ENCODE results near the gene ERC2. TPM values are rescaled to one million over a fixed set of nuclear protein-coding genes. Genes with fewer than 3 reads are reported as not detected.

Gene ERC2
- total RNA-seq, 1 donor from 2014 or later, result 0.76 TPM

DNA sequence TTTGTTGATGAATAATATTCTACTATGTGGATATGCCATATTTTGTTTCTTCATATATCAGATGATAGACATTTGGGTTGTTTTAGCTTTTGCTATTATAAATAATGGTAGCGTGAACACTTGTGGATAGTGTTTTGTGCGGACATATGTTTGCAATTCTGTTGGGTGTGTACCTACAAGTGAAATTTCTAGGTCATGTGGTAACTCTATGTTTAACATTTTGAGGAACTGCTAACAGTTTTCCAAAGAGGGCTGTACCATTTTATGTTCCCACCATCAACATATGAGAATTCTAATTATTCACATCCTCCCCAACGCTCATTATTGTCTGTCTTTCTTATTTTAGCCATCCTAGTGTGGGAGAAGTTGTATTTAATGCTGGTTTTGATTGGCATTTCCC is 303.8 kb downstream of the ERC2 start:
- ATAC-seq (no peak), DNase-seq (ENCODE audit: missing footprints) (no peak)
- intact Hi-C loops (cut with DNase I), result no loop called here

DNA sequence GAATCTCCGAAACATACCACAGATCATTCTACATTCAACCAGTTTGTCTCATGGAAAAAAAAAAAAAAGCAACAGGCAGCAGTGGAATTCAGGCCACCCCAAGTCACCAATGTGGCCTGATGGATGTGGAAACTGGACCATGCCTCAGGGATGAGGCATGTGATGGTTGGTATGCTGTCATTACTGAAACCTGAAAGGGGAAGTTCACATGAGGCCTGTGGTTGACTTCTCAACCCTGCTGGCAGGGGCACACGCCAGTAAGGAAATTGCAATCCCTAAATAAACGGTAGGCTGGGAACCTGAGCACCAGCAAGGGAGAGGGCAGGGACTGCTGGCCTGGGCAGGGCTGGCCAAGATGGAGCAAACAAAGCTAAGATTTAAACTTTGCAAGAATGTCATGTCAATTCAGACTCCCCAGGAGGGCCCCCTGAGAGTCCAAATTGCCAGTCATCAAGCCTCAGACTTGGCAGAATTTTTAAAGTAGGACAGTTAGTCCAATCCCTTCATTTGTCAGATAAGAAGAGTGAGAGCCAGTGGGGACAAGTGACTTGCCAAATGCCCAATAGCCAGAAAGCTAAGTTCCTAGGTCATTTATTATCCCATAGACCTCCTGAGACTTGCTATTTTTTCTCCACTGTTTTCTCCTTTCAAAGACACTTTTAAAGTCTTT is 310.4 kb downstream of the ERC2 start:
- ATAC-seq (peak; percentile 62), DNase-seq (ENCODE audit: missing footprints) (peak; percentile 59)
- intact Hi-C loops (cut with DNase I), result no loop called here

DNA sequence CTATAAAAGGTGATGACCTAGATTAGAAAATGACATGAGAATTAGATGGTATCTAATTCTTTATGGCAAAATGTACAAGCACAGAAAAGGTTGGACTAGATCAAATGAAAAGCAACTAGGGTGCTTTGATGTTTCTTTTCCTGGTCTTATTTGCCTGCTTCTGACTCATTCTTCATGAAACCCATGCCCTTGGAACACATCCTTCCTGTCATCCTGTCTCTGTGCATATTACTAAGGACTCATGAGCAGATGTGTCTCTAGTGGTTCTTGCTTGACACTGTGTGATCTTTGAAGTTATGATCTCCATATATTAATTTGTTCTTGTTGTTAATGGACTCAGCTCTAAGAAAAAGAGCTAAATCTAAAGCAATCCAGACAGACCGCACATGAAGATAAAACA is 314.0 kb downstream of the ERC2 start:
- intact Hi-C loops (cut with DNase I), result no loop called here
- DNase-seq (ENCODE audit: missing footprints) (no peak), ATAC-seq (no peak)

DNA sequence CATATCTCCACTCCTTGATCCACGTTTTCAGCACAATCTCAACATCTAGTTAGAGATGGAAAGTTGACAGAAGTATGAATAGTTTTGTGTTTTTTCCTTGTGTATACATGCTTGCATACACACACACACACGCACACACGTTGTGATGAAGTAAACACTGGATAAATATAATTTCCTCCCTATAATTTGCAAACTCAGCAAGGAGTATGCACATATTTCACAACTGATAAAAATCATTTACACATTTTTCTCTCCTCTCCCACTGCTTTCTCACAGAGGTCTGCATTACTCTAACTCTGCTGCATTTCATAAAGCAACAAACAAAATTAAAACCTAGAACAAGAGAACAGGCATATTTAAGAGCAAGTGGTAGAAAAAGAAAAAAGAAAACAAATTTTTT is 320.9 kb downstream of the ERC2 start:
- DNase-seq (ENCODE audit: missing footprints), result no peak
- ATAC-seq, result no peak
- intact Hi-C loops (cut with DNase I), result no loop called here

DNA sequence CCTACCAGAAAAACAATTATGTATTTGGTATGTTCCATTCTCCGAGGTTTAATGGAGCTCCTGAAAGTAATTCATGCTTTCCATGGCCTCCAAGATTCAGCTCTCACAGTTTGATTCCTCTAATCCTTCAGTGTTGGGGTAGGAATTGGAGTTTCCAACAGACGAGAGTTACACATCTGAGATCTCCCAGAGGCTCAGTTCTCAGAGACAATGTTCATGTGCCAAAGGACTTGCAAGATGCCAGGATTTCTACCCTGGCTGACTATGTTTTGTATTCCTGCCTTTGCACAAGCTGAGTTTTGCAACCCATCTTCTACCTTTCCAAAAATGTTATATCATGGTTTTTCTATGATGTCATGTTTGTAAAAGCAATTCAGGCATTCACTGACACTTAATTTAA is 322.9 kb downstream of the ERC2 start:
- peak; percentile 79 for ATAC-seq
- intact Hi-C loops (cut with DNase I), result no loop called here
- DNase-seq (ENCODE audit: missing footprints), result no peak

DNA sequence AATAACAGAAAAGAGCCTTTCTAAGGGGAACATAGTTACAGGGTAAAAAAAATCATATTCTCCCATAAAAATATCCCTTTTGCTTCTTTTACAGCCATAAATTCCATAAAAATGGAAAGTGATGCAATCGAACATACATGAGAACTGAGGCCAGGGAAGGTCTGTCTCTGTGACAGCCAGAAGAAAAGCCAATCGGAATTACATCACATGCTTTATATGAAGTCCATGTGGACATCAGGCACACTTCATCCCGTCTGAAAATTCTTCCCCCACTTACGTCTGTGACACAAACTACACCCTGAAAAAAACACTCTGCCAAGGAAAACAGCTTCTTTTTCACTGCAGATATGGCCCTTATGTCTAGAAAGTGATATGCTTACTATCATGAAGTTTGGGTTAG is 323.5 kb downstream of the ERC2 start:
- intact Hi-C loops (cut with DNase I), result no loop called here
- DNase-seq (ENCODE audit: missing footprints) (no peak), ATAC-seq (peak; percentile 90)

DNA sequence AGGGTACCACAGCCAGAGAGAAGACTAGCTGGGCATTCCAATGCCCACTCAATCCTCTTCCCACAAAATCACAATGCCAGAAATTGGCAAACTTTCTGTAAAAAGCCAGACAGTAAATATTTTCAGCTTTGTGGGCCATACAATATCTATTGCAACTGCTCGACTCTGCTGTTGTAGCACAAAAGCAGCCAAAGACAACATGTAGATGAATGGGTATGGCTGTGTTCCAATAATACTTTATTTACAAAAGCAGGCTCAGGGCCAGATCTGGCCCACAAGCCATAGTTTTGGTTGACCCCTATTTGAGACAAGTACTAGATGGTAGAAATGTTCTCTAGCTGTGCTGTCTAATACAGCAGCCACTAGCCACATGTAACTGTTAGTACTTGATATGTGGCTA is 330.9 kb downstream of the ERC2 start:
- ATAC-seq (no peak), DNase-seq (ENCODE audit: missing footprints) (no peak)
- intact Hi-C loops (cut with DNase I), result no loop called here

DNA sequence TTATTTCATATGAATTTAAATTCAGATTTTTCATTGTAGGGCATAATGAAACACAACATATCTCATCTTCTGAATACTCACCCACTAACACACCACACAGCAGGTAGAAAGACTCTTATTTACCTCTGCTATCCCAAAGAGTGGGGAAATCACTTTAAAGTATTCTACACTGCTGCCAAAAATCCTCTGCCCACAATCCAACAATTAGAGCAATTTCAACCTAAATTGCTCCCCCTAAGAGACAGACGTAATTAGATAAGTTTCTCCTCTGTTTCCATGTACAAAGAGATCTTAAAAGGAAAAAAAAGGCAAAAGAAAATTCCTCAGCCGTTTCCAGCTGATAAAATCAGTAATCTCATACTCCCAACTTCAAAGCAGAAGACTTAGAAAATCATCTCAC is 331.8 kb downstream of the ERC2 start:
- ATAC-seq (no peak), DNase-seq (ENCODE audit: missing footprints) (no peak)
- intact Hi-C loops (cut with DNase I), result no loop called here

DNA sequence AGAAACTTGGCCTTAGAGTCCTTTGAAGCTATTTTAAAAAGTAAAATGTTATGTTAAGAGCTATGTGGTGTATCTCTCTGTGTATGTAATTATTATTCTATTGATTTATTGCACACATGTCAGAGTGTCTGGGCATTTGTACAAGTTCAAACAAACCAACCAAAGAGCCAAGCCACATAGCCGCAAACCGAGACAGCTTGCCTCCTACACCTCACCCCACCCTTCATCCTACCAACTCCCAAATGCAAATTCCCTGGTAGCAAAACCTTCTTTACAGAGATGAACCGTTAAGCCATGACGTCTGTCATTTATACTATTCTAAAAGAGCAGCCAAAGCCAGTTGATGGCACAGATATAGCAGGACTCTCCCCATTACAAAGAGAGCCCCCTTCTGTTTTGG is 332.3 kb downstream of the ERC2 start:
- DNase-seq (ENCODE audit: missing footprints) (no peak), ATAC-seq (no peak)
- intact Hi-C loops (cut with DNase I), result no loop called here

DNA sequence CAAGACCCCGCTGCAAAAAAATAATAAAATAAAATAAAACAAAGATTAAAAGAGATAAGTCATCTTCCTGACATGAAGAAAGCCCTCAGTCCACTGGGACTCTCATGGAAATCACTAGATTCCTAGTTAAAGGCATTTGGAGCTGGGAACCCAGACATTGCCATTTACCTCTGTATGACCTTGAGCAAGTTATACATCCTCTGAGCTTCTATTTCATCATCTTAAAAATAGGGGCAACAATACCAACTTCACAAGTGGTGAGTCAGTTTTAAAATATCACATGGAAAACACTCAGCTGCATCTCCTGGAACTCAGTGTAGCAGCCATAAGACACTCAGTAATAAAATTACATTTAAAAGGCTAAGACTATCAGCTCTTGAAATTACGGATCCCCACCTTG is 334.8 kb downstream of the ERC2 start:
- DNase-seq (ENCODE audit: missing footprints), result no peak
- intact Hi-C loops (cut with DNase I), result no loop called here
- no peak for ATAC-seq

DNA sequence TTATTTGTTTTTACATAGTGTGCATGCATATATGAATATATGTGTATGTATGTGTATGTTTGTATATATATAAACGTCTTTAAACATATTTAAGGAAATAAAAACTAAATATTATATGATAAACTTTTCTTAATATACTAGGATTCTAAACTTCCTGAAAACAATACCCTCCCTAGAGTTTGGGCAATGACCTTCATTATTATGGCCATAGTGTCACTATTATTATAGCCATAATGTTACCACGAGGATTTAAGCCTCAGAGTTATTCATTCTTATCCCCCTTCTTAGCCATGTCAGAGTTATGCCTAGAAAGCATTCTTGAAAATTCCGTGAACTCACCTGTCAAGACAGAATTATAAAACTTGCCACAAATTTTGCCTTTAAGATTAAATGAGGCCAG is 335.5 kb downstream of the ERC2 start:
- intact Hi-C loops (cut with DNase I), result no loop called here
- ATAC-seq, result no peak
- no peak for DNase-seq (ENCODE audit: missing footprints)

DNA sequence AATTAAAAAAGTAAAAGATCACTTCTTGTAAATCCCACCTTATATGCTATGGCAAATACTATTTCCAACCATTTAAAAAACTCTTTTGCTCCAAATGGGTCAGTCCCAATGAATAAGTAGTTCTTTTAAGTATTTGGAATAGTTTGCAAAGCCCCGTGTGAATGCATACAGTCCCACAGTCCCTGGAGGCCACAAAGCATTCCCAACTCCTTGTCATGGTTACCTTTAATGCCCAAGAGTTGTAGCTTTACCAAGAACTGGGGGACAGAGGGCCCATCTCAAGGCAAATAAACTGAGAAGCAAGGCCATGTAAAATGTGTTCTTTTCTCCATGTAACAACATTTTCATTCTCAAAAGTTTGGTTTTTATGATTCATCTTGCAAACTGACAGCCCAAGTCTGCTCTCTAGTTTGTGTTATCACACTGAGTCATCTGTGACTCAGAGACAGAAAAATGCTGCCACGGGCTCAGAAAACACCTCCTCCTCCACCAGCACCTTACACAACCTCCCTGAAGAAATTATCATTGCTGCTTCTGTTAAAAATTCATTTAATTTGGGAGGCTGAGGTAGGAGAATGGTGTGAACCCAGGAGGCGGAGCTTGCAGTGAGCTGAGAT is 336.2 kb downstream of the ERC2 start:
- DNase-seq (ENCODE audit: missing footprints) (no peak), ATAC-seq (no peak)
- intact Hi-C loops (cut with DNase I), result no loop called here

DNA sequence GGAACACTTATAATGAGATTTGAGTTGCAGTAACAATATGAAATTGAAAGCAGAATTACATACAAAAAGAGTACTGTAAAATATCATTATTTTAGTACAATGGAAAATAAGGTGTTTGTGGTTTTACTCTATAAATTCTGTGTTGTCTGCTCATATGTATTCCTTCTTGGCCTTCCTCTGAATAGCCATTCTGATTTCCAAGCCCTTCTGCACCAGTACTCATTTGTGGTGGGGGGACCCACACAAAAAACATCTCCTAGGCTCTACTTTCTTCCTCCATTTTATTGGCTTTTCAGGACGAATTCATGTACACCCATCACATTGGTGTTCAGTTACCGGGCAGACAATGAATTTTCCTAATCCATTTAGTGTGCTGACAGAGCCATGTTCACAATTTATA is 338.2 kb downstream of the ERC2 start:
- no peak for ATAC-seq
- intact Hi-C loops (cut with DNase I), result no loop called here
- DNase-seq (ENCODE audit: missing footprints), result no peak

DNA sequence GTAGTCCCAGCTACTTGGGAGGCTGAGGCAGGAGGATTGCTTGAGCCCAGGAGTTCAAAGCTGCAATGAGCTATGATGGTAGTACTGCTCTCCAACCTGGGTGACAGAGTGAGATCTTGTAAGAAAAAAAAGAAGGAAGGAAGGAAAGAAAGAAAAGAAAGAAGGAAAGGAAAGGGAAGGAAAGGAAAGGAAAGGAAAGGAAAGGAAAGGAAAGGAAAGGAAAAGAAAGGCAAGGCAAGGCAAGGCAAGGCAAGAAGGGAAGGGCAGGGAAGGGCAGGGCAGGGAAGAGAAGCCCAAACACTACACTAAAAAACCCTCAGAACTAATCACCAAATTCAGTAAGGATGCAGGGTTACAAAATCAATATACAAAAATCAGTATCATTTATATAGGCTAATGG is 341.6 kb downstream of the ERC2 start:
- no peak for ATAC-seq
- intact Hi-C loops (cut with DNase I), result no loop called here
- DNase-seq (ENCODE audit: missing footprints), result no peak

DNA sequence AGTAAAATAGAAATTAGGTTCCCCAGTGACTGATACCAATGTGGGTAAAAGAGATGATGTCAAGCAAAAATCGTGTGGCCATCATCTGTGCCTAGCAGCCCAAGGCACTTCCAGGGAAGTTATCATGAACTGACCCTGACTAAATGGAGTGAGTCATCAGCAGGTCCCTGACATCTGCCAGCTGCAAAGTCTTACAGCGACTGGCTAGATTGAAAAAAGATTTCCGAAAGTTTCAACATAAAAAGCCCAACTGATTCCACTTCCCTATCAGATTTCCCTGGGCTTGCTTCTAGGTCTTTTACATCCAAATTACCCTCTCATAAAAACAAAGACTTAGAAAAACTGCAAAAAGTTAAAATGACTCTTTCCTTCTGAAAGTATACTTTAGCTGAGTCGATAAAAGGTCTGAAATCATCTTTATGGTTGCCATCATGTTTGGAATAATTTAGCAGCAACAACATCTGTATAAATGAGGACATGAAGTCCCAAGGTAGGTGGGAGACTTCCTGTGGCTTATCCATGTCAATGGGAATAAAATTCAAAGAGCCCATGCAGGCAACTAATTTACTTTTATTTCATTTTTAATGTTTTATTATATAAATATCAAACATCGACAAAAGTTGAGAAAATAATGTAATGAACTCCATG is 342.8 kb downstream of the ERC2 start:
- DNase-seq (ENCODE audit: missing footprints), result no peak
- intact Hi-C loops (cut with DNase I), result no loop called here
- ATAC-seq, result peak; percentile 94

DNA sequence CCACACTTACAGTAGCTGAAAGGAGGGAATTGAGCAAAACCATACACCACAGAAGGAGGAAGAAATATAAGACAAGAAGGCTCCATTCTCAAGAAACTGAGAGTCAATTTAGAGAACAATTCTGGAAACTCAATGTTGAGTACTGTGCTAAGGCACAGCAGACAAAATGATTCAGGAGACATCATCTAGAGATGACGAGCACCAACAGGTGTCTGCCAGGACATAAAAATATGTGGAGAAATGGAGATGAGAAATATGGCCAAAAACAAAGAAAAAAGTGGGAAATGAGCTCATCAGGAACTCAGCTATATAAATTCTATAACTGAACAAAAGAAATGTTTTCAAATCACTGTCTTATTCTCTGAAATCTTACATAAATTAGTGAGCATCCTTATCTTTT is 343.7 kb downstream of the ERC2 start:
- DNase-seq (ENCODE audit: missing footprints) (no peak), ATAC-seq (no peak)
- intact Hi-C loops (cut with DNase I), result no loop called here

DNA sequence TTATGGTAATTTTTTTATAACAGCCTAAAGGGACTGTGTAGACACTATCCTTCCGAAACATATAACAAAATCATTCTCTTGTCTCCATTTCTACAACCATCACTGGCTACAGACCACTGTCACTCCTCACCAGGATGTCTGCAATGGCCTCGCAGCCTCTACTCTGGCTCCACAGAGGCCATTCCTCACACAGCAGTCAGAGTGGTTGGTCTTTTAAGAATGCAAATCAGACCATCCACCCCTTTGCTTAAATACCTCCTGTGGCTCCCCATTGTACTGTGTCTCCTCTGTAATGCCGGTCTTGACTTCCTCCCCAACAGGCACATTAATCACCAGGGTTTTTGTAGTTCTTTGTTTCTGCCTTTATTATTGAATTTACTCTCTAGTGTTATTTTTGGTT is 344.8 kb downstream of the ERC2 start:
- no peak for ATAC-seq
- intact Hi-C loops (cut with DNase I), result no loop called here
- no peak for DNase-seq (ENCODE audit: missing footprints)

DNA sequence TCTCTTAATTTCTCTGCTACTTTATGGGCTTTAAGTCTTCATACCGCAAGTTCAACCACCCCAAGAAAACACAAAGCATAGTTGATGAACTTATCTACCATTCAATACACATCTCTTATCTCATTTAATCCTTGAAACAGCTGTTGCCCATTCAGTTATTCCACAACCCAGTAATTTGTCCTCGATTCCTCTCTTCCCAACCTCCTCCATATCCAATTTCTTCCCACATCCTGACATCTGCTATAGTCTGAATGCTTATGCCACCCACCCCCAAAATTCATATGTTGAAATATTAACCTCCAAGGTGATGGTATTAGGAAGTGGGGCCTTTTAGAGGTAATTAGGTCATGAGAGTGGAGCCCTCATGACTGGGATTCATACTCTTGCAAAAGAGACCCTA is 345.4 kb downstream of the ERC2 start:
- ATAC-seq (no peak), DNase-seq (ENCODE audit: missing footprints) (no peak)
- intact Hi-C loops (cut with DNase I), result no loop called here

DNA sequence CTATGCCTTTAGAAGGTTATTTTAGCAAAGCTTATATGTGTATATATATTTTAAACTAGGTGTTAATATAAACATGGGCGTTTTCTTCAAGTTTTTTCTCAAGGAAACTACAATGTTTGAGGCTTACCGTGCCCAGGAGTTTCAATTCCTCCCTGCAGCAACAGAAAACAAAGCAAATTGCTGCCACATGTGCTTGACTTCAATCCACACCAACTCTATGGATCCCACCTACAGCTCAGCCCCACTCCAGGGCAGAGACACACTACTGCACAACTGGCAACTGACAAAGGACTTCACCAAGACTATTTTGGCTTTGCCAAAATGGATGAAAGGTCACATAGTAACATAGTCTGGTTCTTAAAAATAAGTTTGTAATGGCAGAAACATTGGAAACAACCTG is 346.6 kb downstream of the ERC2 start:
- intact Hi-C loops (cut with DNase I), result no loop called here
- ATAC-seq, result no peak
- DNase-seq (ENCODE audit: missing footprints), result no peak

DNA sequence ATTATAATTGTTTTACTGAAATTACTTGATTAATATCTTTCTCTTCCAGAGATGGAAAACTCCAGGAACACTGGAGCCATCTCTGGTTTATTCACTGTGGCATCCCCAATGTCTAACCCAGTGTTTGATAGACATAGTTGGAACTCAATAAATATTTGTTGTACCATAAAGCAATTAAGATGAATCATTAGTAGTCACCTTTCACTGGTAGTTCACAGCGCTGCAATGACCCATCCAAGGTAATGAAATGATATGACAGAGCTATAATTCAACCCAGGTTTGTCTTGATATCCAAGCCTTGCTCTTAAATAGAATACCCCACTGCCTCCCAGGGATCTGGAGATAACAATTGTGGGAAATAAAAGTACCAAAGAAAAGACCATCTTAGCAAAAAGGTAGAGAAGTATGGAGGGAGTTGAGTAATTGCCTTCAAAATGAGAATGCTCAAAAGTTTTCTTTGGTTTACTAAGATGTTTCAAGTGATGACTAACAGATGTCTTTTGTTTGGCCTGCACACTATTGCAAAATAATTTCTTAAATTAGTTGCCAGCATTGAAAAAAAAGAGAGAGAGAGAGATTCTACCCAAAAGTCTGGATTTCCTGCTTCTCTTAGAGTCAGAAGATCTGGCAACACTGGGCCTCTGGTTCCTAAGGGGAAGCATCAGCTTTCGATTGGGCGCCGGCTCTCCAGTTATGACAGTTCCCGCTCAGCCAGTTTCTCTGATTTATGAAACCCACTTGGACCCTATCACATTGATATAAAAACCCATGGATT is 348.5 kb downstream of the ERC2 start:
- peak; percentile 93 for ATAC-seq
- intact Hi-C loops (cut with DNase I), result no loop called here
- peak; percentile 68 for DNase-seq (ENCODE audit: missing footprints)

All from Right ventricle myocardium inferior (tissue), 1 donor.